Measurements from ENCODE around the gene ZBTB20.
"Not testable (repeated sequence)": the region's sequence is repeated elsewhere in the genome, so short reads cannot be mapped to it uniquely, and the experiment has no call there.

Gene ZBTB20

GRCh38 chr3:114706591-114707232 is 440.4 kb downstream of the ZBTB20 start:
- no peak for DNase-seq

- DNase-seq = no peak
Observed at GRCh38 chr3:114700637-114701234, 446.4 kb downstream of the ZBTB20 start.

DNA sequence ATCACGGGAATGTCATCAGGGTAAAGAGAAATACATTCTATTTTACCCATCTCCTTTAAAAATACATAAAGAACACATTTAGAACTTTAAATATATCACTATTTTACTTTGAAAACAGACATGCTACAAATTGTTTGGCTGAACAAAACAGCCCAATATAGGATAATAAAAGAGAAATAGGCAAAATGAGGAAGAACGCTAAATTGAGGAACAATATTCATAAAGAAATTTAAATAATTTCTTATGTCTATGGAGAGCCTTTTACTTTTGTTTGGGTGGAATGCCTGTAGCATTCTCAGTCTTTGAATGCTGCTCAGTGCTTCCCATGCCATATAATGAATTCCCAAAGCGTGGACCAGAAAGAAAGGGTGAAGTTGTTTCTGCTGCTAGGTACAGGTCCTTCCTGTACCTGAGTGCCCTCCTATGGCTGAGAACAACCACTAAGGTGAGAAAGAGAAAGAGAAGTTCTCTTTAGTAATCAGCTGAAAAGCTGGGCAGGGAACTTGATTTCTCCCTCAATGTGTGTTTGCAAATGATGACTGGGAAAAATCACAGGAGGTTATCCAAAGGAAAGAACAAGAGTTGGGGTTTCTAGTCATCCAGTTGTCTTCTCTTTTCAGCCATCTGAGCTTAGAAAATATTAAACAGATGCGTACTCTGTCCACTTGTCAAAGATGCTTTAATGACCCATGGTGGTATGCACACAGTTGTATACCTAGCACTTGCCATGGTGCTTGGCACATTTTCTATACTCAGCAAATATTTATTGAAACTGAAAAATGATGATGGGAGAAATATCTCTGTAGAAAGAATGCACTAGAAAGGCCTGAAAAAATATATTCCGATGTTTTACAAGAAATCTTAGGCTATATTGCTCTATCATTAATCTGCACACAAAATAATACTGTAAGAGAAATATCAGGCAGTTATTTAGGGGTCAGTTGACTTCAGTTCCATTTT is 448.7 kb downstream of the ZBTB20 start:
- no peak for DNase-seq

GRCh38 chr3:114697401-114697800 is 449.7 kb downstream of the ZBTB20 start:
- no peak for DNase-seq

DNA sequence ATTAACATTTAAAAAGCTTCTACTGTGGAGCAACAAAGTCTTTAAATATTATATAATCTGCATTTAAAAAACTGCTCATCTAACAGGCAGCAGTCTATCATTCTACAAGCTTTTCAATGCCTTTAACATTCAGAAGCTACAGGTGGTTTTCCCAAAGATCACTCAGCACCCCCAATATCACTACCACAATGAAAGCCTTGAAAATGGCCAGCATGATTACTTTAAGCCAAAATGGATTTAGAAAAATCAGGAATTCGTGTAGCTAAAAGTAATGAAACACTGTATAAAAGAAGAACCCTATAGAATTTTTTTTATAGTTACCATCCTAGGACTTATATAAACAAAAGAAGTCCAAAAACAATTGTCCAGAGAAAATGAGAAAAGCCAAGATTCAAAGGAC is 452.8 kb downstream of the ZBTB20 start:
- DNase-seq = no peak

- no peak for DNase-seq
Observed at GRCh38 chr3:114691871-114692270, 455.2 kb downstream of the ZBTB20 start.

GRCh38 chr3:114690911-114691310 is 456.2 kb downstream of the ZBTB20 start:
- DNase-seq = no peak

GRCh38 chr3:114687151-114687550 is 459.9 kb downstream of the ZBTB20 start:
- no peak for DNase-seq

DNA sequence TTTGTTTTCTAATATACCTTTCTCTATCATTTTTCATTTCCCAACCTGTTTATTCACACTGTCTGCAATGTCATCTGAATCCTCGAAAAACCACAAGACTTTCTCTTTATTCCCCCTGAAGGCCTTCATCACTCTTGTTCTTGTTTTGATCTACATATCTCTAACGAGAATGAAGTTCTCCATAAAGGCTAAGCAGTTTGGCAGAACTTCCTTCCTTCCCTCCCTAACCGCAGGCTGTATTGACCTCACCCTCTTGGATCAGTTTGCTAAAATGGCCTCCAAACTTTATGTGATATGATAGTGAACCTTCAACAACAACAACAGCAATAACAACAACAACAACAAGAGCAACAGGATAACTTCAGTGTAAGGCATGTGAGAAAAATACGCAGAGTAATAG is 460.5 kb downstream of the ZBTB20 start:
- DNase-seq = no peak

GRCh38 chr3:114685161-114685560 is 461.9 kb downstream of the ZBTB20 start:
- DNase-seq = no peak

DNA sequence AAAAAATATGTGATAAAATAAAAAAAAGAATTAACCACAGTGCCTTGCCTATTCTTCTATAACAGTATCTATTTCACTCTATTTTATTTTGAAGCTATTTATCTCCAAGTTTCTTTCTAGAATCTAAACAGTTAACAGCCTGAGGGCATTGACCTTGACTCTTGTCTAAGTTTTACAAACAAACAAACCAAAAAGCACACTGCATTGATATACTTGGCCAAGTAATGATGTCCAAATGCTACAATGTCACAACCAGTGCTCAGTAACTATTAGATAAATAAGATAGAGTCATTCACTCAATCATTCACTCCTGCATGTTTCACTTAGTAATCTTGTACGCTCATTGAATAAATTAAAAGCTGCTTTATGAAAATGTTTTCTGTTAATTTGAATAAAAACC is 466.8 kb downstream of the ZBTB20 start:
- no peak for DNase-seq

DNA sequence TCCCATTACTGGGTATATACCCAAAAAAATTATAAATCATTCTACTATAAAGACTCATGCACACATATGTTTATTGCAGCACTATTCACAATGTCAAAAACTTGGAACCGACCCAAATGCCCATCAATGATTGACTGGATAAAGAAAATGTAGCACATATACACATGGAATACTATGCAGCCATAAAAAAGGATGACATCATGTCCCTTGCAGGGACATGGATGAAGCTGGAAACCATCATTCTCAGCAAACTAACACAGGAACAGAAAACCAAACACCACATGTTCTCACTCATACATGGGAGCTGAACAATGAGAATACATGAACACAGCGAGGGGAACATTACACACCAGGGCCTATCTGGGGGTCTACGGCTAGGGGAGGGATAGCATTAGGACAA is 467.3 kb downstream of the ZBTB20 start:
- DNase-seq = not testable (repeated sequence)

DNA sequence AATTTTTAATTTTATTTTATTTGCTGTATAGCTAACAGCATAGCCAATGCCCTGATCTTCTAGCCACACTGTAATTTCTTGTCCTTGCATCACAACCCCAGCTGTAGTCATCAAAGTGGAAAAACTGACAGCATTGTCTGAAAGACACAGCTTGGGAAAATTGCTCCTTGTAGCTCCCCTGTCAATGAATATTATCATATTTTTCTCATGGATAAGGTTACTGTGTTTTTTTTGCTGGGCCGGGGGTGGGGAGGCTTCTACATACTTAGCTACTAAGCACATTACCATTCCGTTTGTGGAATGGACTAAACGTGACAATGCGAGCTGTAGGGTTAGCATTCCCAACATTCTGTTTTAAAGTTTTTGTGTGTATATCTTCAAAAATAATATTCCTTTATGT is 472.0 kb downstream of the ZBTB20 start:
- no peak for DNase-seq

DNA sequence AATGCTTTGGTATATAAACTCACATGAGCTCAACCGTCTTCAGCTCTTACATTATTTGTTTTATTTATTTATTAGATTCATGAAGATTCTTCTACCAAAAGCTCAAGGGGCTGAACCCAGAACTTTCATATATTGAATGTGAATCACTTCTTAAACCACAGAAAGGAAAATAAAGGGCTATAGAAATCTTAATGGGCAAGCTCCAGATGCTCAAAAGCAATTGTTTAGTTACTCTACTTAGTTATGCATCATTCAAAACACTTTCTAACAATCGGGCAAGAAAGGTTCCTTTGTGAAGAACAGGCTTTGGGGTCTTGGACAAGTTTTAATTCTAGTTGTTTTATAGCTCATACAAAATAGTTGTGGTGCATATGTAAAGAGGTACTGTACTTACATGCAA is 473.1 kb downstream of the ZBTB20 start:
- DNase-seq = no peak

DNA sequence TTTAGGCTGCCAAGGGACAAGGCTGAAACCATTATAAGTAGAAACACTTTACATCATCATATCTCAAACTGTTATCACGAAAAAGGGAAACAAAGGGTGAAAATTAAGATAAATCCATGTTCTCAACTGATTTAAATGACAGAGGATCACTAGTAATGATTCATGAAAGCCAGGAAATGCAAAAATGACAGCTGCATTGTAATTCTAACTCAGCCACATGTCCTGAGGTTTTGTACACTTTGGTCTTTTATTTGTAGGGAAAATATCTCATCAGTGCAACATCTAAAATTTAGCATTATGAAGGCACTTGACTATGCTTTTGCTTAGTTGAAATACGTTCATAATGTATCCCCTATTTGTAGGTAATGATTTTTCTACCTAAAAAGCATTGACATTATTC is 473.6 kb downstream of the ZBTB20 start:
- DNase-seq = no peak

DNA sequence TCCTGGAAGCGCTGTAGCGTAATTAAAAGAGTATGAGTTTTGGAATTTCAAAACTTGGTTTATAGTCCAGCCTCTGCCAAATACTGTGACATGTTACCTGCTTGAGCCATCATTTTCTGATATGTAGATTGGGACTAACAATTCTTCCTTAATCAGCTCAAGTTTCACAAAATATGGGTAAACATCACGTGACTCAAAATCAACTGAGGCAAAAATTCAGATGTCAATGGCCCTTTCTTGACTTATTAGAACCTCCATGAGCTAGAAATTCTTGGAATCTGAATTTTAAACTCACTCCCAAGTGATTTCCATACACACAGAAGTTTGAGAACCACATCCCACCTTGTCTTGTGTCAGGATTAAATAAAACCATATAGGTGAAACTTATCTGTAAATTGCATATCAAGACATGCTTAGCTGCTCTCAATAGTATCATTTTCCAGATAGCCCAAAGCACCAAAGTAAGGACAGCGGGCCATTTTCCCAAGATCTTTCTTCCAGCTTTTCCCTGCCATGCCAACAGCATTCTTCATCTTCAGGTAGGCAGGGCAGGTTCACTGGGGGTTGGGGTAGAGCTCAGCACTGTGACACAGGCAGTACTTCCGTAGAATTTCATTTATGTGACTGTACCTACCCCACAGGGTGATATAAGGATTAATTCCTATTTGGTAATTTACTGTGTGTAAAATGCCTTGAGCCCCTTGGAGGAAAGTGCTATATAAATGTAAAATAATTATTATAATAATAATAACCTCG is 474.2 kb downstream of the ZBTB20 start:
- no peak for DNase-seq

GRCh38 chr3:114671741-114672510 is 475.2 kb downstream of the ZBTB20 start:
- no peak for DNase-seq

- no peak for DNase-seq
Observed at GRCh38 chr3:114669614-114670013, 477.5 kb downstream of the ZBTB20 start.

DNA sequence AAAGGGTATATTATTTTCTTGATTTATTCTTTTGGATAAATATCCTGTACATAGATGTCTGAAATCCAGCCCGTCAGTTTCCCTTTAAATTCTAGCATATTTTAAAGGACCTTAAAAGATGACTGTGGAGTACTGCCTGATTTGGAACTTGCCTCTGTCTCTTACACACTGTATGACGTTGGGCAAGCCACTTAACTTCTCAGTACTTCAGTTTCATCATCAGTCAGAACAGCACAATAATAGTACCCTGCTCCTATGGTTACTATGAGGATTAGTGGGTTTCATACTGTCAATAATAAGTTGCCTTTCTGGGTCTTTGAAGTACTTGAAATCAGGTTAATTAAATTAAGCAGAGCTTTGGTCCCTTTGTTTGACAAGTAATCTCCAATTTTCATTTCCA is 479.0 kb downstream of the ZBTB20 start:
- DNase-seq = no peak

- no peak for DNase-seq
Observed at GRCh38 chr3:114666623-114667022, 480.5 kb downstream of the ZBTB20 start.

- no peak for DNase-seq
Observed at GRCh38 chr3:114664006-114664405, 483.1 kb downstream of the ZBTB20 start.

- no peak for DNase-seq
Observed at GRCh38 chr3:114660808-114661207, 486.3 kb downstream of the ZBTB20 start.

Measured in activated T-cell treated with anti-CD3 and anti-CD28 coated beads for 4 hours (primary cell).